SK-N-MC (cell line): ENCODE measurements around the gene PRDX6.

Experiments used
- DNase-seq: peaks from one replicate; pipeline ENCODE4 v3.0.0-alpha.2; 2011; ENCODE audit warnings: low read depth, low spot score
- H3K27ac ChIP-seq: fragments of 200-600 bp; sonication (generic); 2 replicates; pipeline ENCODE4 v1.5.1; 2016; ENCODE audit warnings: mixed run types
- H3K36me3 ChIP-seq: fragments of 200-600 bp; sonication (generic); 2 replicates; pipeline ENCODE4 v1.6.1; 2017; ENCODE audit warnings: antibody characterized with exemption, low read length, mixed read lengths; ENCODE audit not compliant: insufficient read depth
- H3K4me3 ChIP-seq: fragments of 200-600 bp; sonication (generic); 2 replicates; pipeline ENCODE4 v1.5.1; 2016
- H3K9ac ChIP-seq: fragments of 200-600 bp; sonication (generic); 2 replicates; pipeline ENCODE4 v1.8.0; 2017; ENCODE audit warnings: mixed run types, mixed read lengths; ENCODE audit not compliant: insufficient read length
- H3K9me3 ChIP-seq: fragments of 200-600 bp; sonication (generic); 2 replicates; pipeline ENCODE4 v1.6.1; 2017; ENCODE audit warnings: low read depth, mild to moderate bottlenecking, antibody characterized with exemption, low read length, moderate library complexity, mixed read lengths
- EZH2 ChIP-seq: fragments of 200-600 bp; sonication (generic); IDR thresholded peaks from one replicate; pipeline ENCODE4 v1.6.1; 2017; ENCODE audit warnings: antibody characterized with exemption
- FOXP2 ChIP-seq: optimal IDR thresholded peaks from 2 replicates; pipeline ENCODE3; 2011; ENCODE audit warnings: mild to moderate bottlenecking, moderate library complexity; ENCODE audit not compliant: insufficient read depth; ENCODE audit errors: extremely low read length, control extremely low read depth
- POLR2AphosphoS5 ChIP-seq: IDR thresholded peaks from 2 replicates; pipeline ENCODE4 v1.6.1; 2012; ENCODE audit warnings: mild to moderate bottlenecking, low read depth, low read length, borderline replicate concordance

Gene PRDX6

GRCh38 chr1:173438675-173439074 lies 38.5 kb upstream of the PRDX6 start:
- TF ChIP-seq FOXP2: no peak
- TF ChIP-seq EZH2: no peak
- TF ChIP-seq POLR2AphosphoS5: no peak
- no peak overlapping the region for H3K4me3 ChIP-seq
- no peak overlapping the region for H3K27ac ChIP-seq
- H3K36me3 ChIP-seq: no peaks in the 10 kb centered on the region
- no peaks in the 10 kb centered on the region for H3K9me3 ChIP-seq
- H3K9ac ChIP-seq: no peak overlapping the region
- no peak for DNase-seq

- Histone ChIP-seq H3K4me3 (no peak overlapping the region), H3K36me3 (no peaks in the 10 kb centered on the region), H3K27ac (no peak overlapping the region), H3K9me3 (no peaks in the 10 kb centered on the region), H3K9ac (no peak overlapping the region)
- no peak for DNase-seq
- TF ChIP-seq FOXP2 (no peak), EZH2 (no peak), POLR2AphosphoS5 (no peak)
Observed at GRCh38 chr1:173440430-173440829, 36.7 kb upstream of the PRDX6 start.

- no peak overlapping the region for H3K9ac ChIP-seq
- no peaks in the 10 kb centered on the region for H3K36me3 ChIP-seq
- no peaks in the 10 kb centered on the region for H3K9me3 ChIP-seq
- TF ChIP-seq POLR2AphosphoS5: no peak
- TF ChIP-seq FOXP2: no peak
- TF ChIP-seq EZH2: no peak
- no peak overlapping the region for H3K27ac ChIP-seq
- H3K4me3 ChIP-seq: no peak overlapping the region
- DNase-seq: no peak
Observed at GRCh38 chr1:173444757-173445156, 32.4 kb upstream of the PRDX6 start.

GRCh38 chr1:173445164-173445563 lies 32.0 kb upstream of the PRDX6 start:
- Histone ChIP-seq H3K9ac (no peak overlapping the region), H3K27ac (no peak overlapping the region), H3K4me3 (no peak overlapping the region), H3K36me3 (no peaks in the 10 kb centered on the region), H3K9me3 (no peaks in the 10 kb centered on the region)
- DNase-seq: no peak
- TF ChIP-seq POLR2AphosphoS5 (no peak), EZH2 (no peak), FOXP2 (no peak)

- DNase-seq: no peak
- H3K27ac ChIP-seq: no peak overlapping the region
- H3K9me3 ChIP-seq: no peaks in the 10 kb centered on the region
- H3K9ac ChIP-seq: no peak overlapping the region
- H3K4me3 ChIP-seq: no peak overlapping the region
- no peak for TF ChIP-seq FOXP2
- TF ChIP-seq EZH2: no peak
- no peak for TF ChIP-seq POLR2AphosphoS5
- no peaks in the 10 kb centered on the region for H3K36me3 ChIP-seq
Observed at GRCh38 chr1:173445656-173446055, 31.5 kb upstream of the PRDX6 start.

GRCh38 chr1:173447224-173447623 lies 29.9 kb upstream of the PRDX6 start:
- no peak for DNase-seq

GRCh38 chr1:173448945-173449344 lies 28.2 kb upstream of the PRDX6 start:
- no peak overlapping the region for H3K27ac ChIP-seq
- no peak overlapping the region for H3K9ac ChIP-seq
- no peaks in the 10 kb centered on the region for H3K9me3 ChIP-seq
- no peak for TF ChIP-seq EZH2
- no peak overlapping the region for H3K4me3 ChIP-seq
- no peak for DNase-seq
- H3K36me3 ChIP-seq: no peaks in the 10 kb centered on the region

More at GRCh38 chr1:173447224-173447623, 29.9 kb upstream of the PRDX6 start:
- Histone ChIP-seq H3K36me3 (no peaks in the 10 kb centered on the region), H3K9ac (no peak overlapping the region), H3K9me3 (no peaks in the 10 kb centered on the region), H3K27ac (no peak overlapping the region), H3K4me3 (no peak overlapping the region)
- TF ChIP-seq FOXP2 (no peak), POLR2AphosphoS5 (no peak)

GRCh38 chr1:173451981-173452380 lies 25.2 kb upstream of the PRDX6 start:
- H3K9ac ChIP-seq: no peak overlapping the region
- no peak for DNase-seq
- no peaks in the 10 kb centered on the region for H3K9me3 ChIP-seq
- H3K36me3 ChIP-seq: no peaks in the 10 kb centered on the region
- TF ChIP-seq EZH2 (no peak), POLR2AphosphoS5 (no peak), FOXP2 (no peak)
- H3K27ac ChIP-seq: no peak overlapping the region
- H3K4me3 ChIP-seq: no peak overlapping the region

GRCh38 chr1:173453982-173454381 lies 23.2 kb upstream of the PRDX6 start:
- DNase-seq: no peak
- TF ChIP-seq FOXP2 (no peak), EZH2 (no peak), POLR2AphosphoS5 (no peak)
- no peak overlapping the region for H3K27ac ChIP-seq

More at GRCh38 chr1:173453982-173454381, 23.2 kb upstream of the PRDX6 start:
- Histone ChIP-seq H3K9ac (no peak overlapping the region), H3K36me3 (no peaks in the 10 kb centered on the region), H3K9me3 (no peaks in the 10 kb centered on the region), H3K4me3 (no peak overlapping the region)
